Thoracic aorta (tissue), 2 donors: ENCODE measurements around the gene ELP5. TPM values are rescaled to one million over a fixed set of nuclear protein-coding genes. Genes with fewer than 3 reads are reported as not detected.

Source experiments
- ATAC-seq: fragments of 150-250 bp; one replicate; pipeline ENCODE4 v1.8.0; 2017; ENCODE audit warnings: low read depth; ENCODE audit not compliant: insufficient number of reproducible peaks, low FRiP score
- DNase-seq: peaks from one replicate; pipeline ENCODE4 v3.0.0-alpha.2; 2020; ENCODE audit warnings: low spot score
- H3K27ac ChIP-seq, 2 donors: fragments of 200-600 bp; sonication (generic); 1 replicate in 1 of 2; 2 replicates in 1 of 2; pipeline ENCODE4 v1.5.1; 2016; ENCODE audit warnings: mild to moderate bottlenecking in 2 of 2, moderate library complexity in 2 of 2
- H3K27me3 ChIP-seq: fragments of 200-600 bp; sonication (generic); replicated peaks from 2 replicates; pipeline ENCODE4 v1.6.0; 2016; ENCODE audit warnings: mild to moderate bottlenecking; ENCODE audit not compliant: insufficient read depth
- H3K36me3 ChIP-seq: fragments of 200-600 bp; sonication (generic); one replicate; pipeline ENCODE4 v1.5.1; 2016
- H3K4me1 ChIP-seq, 2 donors: fragments of 200-600 bp; sonication (generic); 1 replicate in 1 of 2; 2 replicates in 1 of 2; pipeline versions ENCODE4 v1.5.1 to v1.6.0; 2016; ENCODE audit warnings: low read depth in 2 of 2, mild to moderate bottlenecking in 1 of 2; ENCODE audit not compliant: control insufficient read depth in 1 of 2
- H3K4me3 ChIP-seq: fragments of 200-600 bp; sonication (generic); 2 replicates; pipeline ENCODE4 v1.5.1; 2016; ENCODE audit warnings: mild to moderate bottlenecking
- H3K9me3 ChIP-seq: fragments of 200-600 bp; sonication (generic); 2 replicates; pipeline ENCODE4 v1.5.1; 2016
- CTCF ChIP-seq: fragments of 200-600 bp; sonication (generic); IDR thresholded peaks from one replicate; pipeline ENCODE4 v1.5.1; 2019; ENCODE audit warnings: antibody characterized with exemption
- total RNA-seq, 2 donors: library from RNA; depleted of rRNA; stranded (reverse); fragments of >200 nt; gene quantifications; one replicate each; pipeline versions ENCODE4 v1.1.0 to v1.2.3, GENCODE V29; 2016

ELP5 gene
- total RNA-seq, 2 donors from 2014 or later, result 15.8 to 19.0 TPM

DNA sequence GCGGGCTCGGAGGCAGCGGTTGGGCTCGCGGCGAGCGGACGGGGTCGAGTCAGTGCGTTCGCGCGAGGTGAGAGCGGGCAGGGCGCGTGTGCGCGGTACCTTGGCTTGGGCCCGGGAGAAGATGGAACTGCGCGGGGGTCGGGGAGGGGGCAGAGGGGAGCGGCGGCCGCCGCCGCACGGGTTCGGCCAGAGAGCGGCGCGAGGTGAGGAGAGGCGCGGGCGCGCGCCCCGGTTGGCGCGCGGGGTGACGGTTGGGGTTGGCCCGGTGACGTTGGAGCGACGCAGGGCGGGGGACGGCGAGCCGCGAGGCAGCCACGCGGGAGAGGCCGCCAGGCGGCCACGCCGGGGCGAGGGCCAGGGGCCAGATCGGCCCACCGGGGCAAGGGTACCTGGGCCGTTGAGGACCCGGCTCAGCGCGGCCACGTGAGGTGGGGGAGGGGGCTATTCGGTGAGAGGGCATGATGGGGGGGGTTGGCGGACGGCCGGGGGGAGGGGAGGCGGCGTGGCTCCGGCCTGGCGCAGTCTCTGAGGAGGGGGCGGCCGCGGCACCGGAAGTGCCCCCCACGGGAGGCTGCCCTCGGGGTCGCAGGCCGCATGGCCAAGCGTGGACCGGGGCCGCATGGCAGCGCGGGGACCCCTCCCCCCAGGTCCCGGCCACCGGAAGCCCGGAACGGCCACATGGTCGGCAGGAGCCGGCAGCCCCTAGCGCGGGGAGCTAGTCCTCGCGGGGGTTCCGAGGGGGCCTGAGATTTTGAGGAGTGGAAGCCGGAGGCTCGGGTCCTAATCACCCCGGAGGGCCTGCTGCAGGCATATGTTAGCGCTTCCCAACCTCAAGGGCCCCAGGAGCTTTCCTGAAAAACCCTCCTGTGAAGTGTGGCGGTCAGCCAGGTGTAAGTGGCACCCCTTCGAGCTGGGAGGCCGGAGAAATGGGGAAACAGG, 55.9 kb downstream of the ELP5 start:
- no peaks in the 10 kb centered on the region for H3K27me3 ChIP-seq
- peak; percentile 12 for TF ChIP-seq CTCF
- H3K4me3 ChIP-seq, result peak overlapping the region; percentile 78
- peak overlapping the region; percentile 97 to 98 for H3K27ac ChIP-seq
- H3K36me3 ChIP-seq, result peaks cover 34% of the 10 kb centered on the region
- H3K4me1 ChIP-seq, result peaks cover 12 to 37% of the 10 kb centered on the region in 2 donors
- ATAC-seq (no peak), DNase-seq (no peak)
- no peaks in the 10 kb centered on the region for H3K9me3 ChIP-seq

- H3K36me3 ChIP-seq, result peaks cover 43% of the 10 kb centered on the region
Measured at GRCh38 chr17:7308625-7309433, 56.8 kb downstream of the ELP5 start.

More at GRCh38 chr17:7308625-7309433, 56.8 kb downstream of the ELP5 start:
- no peak for DNase-seq
- Histone ChIP-seq H3K27ac (peak overlapping the region; percentile 97 to 98), H3K4me3 (peak overlapping the region; percentile 78), H3K4me1 (peaks cover 17 to 46% of the 10 kb centered on the region in 2 donors), H3K9me3 (no peaks in the 10 kb centered on the region), H3K27me3 (no peaks in the 10 kb centered on the region)
- no peak for TF ChIP-seq CTCF
- ATAC-seq, result peak; percentile 29

Other genes starting within 250 kb of the ELP5 start
- 100 to 1,000 TPM in 1 of 2 donors, 10 to 100 TPM in 1; 99.5 to 164 TPM for gene RNASEK, start 239.6 kb upstream of the ELP5 start, total RNA-seq
- gene BCL6B, start 229.2 kb upstream of the ELP5 start, total RNA-seq, result 1 to 10 TPM in 1 of 2 donors, under 1 TPM in 1; 0.95 to 5.7 TPM
- under 1 TPM in 1 of 2 donors, not detected in 1; 0.56 TPM for gene SLC16A13, start 216.2 kb upstream of the ELP5 start, total RNA-seq
- gene SLC16A11, start 208.1 kb upstream of the ELP5 start, total RNA-seq, result under 1 TPM in 1 of 2 donors, not detected in 1; 0.27 TPM
- gene CLEC10A, start 172.0 kb upstream of the ELP5 start, total RNA-seq, result 1 to 10 TPM; 3.2 to 5.8 TPM
- gene ASGR2, start 137.4 kb upstream of the ELP5 start, total RNA-seq, result 1 to 10 TPM; 1.4 to 8.1 TPM
- 1 to 10 TPM; 1.9 to 5.4 TPM for gene ASGR1, start 72.8 kb upstream of the ELP5 start, total RNA-seq
- gene DLG4, start 32.4 kb upstream of the ELP5 start, total RNA-seq, result 10 to 100 TPM; 14.0 to 14.8 TPM
- gene ACADVL, start 32.3 kb upstream of the ELP5 start, total RNA-seq, result 100 to 1,000 TPM; 369 to 471 TPM
- gene DVL2, start 17.7 kb upstream of the ELP5 start, total RNA-seq, result 10 to 100 TPM; 52.8 to 68.5 TPM
- 10 to 100 TPM; 25.1 to 44.7 TPM for gene PHF23, start 12.8 kb upstream of the ELP5 start, total RNA-seq
- gene GABARAP, start 9.8 kb upstream of the ELP5 start, total RNA-seq, result 100 to 1,000 TPM; 187 to 446 TPM
- gene CTDNEP1, start 481 bp upstream of the ELP5 start, total RNA-seq, result 10 to 100 TPM; 51.3 to 51.7 TPM
- under 1 TPM in 1 of 2 donors, not detected in 1; 0.41 TPM for gene CLDN7, start 10.3 kb downstream of the ELP5 start, total RNA-seq
- gene SLC2A4, start 29.5 kb downstream of the ELP5 start, total RNA-seq, result 1 to 10 TPM; 1.2 to 7.7 TPM
- gene YBX2, start 42.4 kb downstream of the ELP5 start, total RNA-seq, result not detected
- 100 to 1,000 TPM; 118 to 130 TPM for gene EIF5A, start 55.4 kb downstream of the ELP5 start, total RNA-seq
- gene GPS2, start 63.1 kb downstream of the ELP5 start, total RNA-seq, result 10 to 100 TPM; 66.5 to 100.0 TPM
- 10 to 100 TPM; 24.4 to 45.3 TPM for gene NEURL4, start 77.1 kb downstream of the ELP5 start, total RNA-seq
- gene ACAP1, start 84.3 kb downstream of the ELP5 start, total RNA-seq, result 1 to 10 TPM; 6.8 to 9.9 TPM
- gene KCTD11, start 99.9 kb downstream of the ELP5 start, total RNA-seq, result 10 to 100 TPM; 13.3 to 20.2 TPM
- not detected for gene TMEM95, start 102.9 kb downstream of the ELP5 start, total RNA-seq
- gene TNK1, start 128.9 kb downstream of the ELP5 start, total RNA-seq, result 1 to 10 TPM; 3.7 to 4.7 TPM
- gene PLSCR3, start 142.3 kb downstream of the ELP5 start, total RNA-seq, result 10 to 100 TPM; 31.0 to 49.4 TPM
- 10 to 100 TPM; 27.9 to 88.9 TPM for gene TMEM256, start 151.9 kb downstream of the ELP5 start, total RNA-seq
- gene NLGN2, start 155.6 kb downstream of the ELP5 start, total RNA-seq, result 10 to 100 TPM in 1 of 2 donors, 1 to 10 TPM in 1; 9.2 to 20.8 TPM
- gene SPEM1, start 168.1 kb downstream of the ELP5 start, total RNA-seq, result not detected
- not detected for gene SPEM2, start 173.4 kb downstream of the ELP5 start, total RNA-seq
- gene SPEM3, start 176.6 kb downstream of the ELP5 start, total RNA-seq, result not detected
- gene TMEM102, start 183.2 kb downstream of the ELP5 start, total RNA-seq, result 1 to 10 TPM; 7.7 to 9.7 TPM
- gene FGF11, start 187.3 kb downstream of the ELP5 start, total RNA-seq, result under 1 TPM in 1 of 2 donors, not detected in 1; 0.68 TPM
- 10 to 100 TPM; 11.6 to 17.6 TPM for gene CHRNB1, start 192.8 kb downstream of the ELP5 start, total RNA-seq
- 10 to 100 TPM; 56.2 to 72.3 TPM for gene ZBTB4, start 227.4 kb downstream of the ELP5 start, total RNA-seq
- gene SLC35G6, start 229.2 kb downstream of the ELP5 start, total RNA-seq, result not detected
- gene POLR2A, start 232.2 kb downstream of the ELP5 start, total RNA-seq, result 100 to 1,000 TPM in 1 of 2 donors, 10 to 100 TPM in 1; 77.8 to 151 TPM